ENCODE results near the gene KDM3A.

Gene KDM3A

GRCh38 chr2:86523491-86523890 is 82.3 kb downstream of the KDM3A start:
- no peak for DNase-seq

GRCh38 chr2:86525421-86526340 is 84.5 kb downstream of the KDM3A start:
- no peak for DNase-seq

- no peak for DNase-seq
Measured at GRCh38 chr2:86533589-86533988, 92.4 kb downstream of the KDM3A start.

GRCh38 chr2:86541334-86541733 is 100.2 kb downstream of the KDM3A start:
- no peak for DNase-seq
